Ascending aorta (tissue), 2 donors: ENCODE measurements around the gene PWP2. TPM values are rescaled to one million over a fixed set of nuclear protein-coding genes. Genes with fewer than 3 reads are reported as not detected.

ENCODE experiments used
- DNase-seq, 2 donors: peaks; one replicate each; pipeline ENCODE4 v3.0.0-alpha.2; 2019; ENCODE audit warnings: low spot score in 2 of 2
- H3K27ac ChIP-seq, 2 donors: fragments of 200-600 bp; sonication (generic); one replicate each; pipeline ENCODE4 v1.5.1; 2016 to 2017; ENCODE audit warnings: mild to moderate bottlenecking in 1 of 2
- H3K27me3 ChIP-seq: fragments of 200-600 bp; sonication (generic); one replicate; pipeline ENCODE4 v1.5.1; 2017
- H3K36me3 ChIP-seq, 2 donors: fragments of 200-600 bp; sonication (generic); one replicate each; pipeline ENCODE4 v1.5.1; 2016
- H3K4me1 ChIP-seq, 2 donors: fragments of 200-600 bp; sonication (generic); one replicate each; pipeline ENCODE4 v1.5.1; 2016 to 2017; ENCODE audit warnings: mild to moderate bottlenecking in 1 of 2
- H3K4me3 ChIP-seq, 2 donors: fragments of 200-600 bp; sonication (generic); one replicate each; pipeline ENCODE4 v1.5.1; 2016 to 2017; ENCODE audit warnings: mild to moderate bottlenecking in 1 of 2
- H3K9me3 ChIP-seq, 2 donors: fragments of 200-600 bp; sonication (generic); one replicate each; pipeline ENCODE4 v1.5.1; 2016
- intact Hi-C: fragments of 100-400 bp; cut with DNase I; formaldehyde crosslinking; loops from one replicate; pipeline ENCODE4 v1.15.1; 2023
- total RNA-seq: library from RNA; depleted of rRNA; stranded (reverse); fragments of >200 nt; gene quantifications from one replicate; pipeline ENCODE4 v1.1.0, GENCODE V29; 2016
- TF ChIP-seq, protein P1 (sequence below), 3 experiments: fragments of 200-600 bp in 2 of 3; fragments of 450-650 bp in 1 of 3; sonication (generic) in 2 of 3; IDR thresholded peaks; one replicate each; pipeline ENCODE4 v1.5.1; 2016 to 2019; ENCODE audit warnings: antibody characterized with exemption in 3 of 3, mild to moderate bottlenecking in 1 of 3, moderate library complexity in 1 of 3

Gene PWP2
- total RNA-seq, 1 donor from 2014 or later, result 2.7 TPM

DNA sequence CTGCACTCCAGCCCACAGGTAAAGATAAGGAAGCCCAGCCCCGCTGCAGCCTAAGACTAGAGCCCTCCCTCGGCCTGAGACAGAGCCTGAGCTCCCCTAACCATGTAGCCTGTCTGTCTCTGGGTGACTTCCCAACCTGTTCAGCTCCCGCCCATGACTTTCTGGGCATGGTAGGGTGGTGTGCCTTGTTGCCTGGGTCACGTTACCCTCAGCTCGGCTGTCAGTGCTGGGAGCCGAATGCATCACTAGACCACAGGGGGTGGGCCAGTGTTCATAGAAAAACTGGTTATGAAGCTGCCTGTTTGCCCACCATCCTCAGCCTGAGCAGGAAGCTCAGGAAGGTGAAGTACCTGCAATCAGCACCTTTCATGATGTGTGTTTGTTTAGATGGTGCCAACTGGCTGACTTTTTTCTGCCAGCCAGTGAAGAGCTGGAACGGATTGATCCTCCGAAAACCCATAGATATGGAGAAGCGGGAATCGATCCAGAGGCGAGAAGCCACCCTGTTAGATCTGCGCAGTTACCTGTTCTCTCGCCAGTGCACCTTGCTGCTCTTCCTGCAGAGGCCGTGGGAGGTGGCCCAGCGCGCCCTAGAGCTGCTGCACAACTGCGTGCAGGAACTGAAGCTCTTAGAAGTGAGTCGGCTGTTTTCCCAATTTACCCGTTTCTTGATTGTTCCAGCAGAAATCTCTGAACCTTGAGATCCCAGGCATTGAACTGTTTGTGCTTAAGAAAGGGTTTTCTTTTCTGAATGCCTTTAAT, 43.9 kb upstream of the PWP2 start:
- Histone ChIP-seq H3K4me3 (no peak overlapping the region), H3K27ac (no peak overlapping the region), H3K36me3 (peaks cover 40 to 45% of the 10 kb centered on the region in 2 donors), H3K9me3 (no peaks in the 10 kb centered on the region), H3K4me1 (no peaks in the 10 kb centered on the region), H3K27me3 (no peaks in the 10 kb centered on the region)
- peak in 1 of 2 donors; percentile 18 for DNase-seq
- intact Hi-C loops, result no loop called here
- TF ChIP-seq, protein P1, sequence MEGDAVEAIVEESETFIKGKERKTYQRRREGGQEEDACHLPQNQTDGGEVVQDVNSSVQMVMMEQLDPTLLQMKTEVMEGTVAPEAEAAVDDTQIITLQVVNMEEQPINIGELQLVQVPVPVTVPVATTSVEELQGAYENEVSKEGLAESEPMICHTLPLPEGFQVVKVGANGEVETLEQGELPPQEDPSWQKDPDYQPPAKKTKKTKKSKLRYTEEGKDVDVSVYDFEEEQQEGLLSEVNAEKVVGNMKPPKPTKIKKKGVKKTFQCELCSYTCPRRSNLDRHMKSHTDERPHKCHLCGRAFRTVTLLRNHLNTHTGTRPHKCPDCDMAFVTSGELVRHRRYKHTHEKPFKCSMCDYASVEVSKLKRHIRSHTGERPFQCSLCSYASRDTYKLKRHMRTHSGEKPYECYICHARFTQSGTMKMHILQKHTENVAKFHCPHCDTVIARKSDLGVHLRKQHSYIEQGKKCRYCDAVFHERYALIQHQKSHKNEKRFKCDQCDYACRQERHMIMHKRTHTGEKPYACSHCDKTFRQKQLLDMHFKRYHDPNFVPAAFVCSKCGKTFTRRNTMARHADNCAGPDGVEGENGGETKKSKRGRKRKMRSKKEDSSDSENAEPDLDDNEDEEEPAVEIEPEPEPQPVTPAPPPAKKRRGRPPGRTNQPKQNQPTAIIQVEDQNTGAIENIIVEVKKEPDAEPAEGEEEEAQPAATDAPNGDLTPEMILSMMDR (IDR thresholded peaks at IDR 0.05), result no peak

DNA sequence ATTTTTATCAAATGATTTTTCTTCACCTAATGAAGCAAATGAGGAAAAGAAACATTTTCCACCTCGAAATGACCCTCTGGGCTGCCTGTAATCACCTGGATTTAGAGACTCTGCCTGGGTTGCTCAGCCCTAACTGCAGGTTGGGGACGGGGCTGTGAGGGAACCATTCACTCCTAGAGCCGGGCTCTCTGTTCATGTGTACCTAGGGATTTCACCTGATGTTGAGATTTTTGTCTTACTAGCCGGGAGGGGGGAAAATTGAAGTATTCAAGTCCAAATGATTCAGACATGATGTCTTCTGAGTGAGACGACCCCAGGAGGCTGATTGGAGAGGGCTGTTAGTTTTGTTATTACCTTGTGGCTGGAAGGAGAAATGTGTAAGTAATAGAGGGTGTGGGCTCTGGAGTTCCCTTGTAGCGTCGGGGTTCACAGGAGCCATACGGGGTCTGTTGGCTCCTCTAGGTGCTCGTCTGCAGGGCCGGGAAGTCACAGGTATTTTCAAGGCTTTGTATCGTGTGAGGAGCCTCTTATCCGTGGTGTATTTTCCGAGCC, 42.3 kb upstream of the PWP2 start:
- H3K4me1 ChIP-seq, result no peaks in the 10 kb centered on the region
- H3K36me3 ChIP-seq, result peaks cover 35 to 36% of the 10 kb centered on the region in 2 donors
- intact Hi-C loops, result no loop called here
- H3K9me3 ChIP-seq, result no peaks in the 10 kb centered on the region
- H3K27ac ChIP-seq, result no peak overlapping the region
- H3K27me3 ChIP-seq, result no peaks in the 10 kb centered on the region
- peak in 1 of 2 donors; percentile 37 for DNase-seq
- TF ChIP-seq, protein P1 (IDR thresholded peaks at IDR 0.05), result no peak
- no peak overlapping the region for H3K4me3 ChIP-seq

DNA sequence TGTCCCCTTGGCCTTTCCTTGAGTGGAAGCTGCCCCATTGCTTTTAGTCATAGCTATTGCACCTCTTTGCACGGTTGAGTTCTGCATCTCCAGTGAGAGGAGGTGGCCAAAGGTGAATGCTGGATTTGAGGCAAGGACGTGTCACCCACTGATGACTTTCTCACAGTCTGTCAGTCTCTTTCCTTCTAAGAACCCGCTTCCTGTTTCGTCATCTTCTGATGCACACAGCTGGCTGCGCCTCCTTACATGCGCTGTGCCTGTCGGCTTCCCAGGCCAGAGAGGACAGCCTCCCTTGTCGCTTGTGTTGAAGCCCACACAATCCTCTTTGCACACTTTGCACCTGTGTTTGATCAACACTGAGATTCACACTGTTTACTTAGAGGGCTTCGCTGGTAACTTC, 41.8 kb upstream of the PWP2 start:
- Histone ChIP-seq H3K27ac (no peak overlapping the region), H3K4me1 (no peaks in the 10 kb centered on the region), H3K27me3 (no peaks in the 10 kb centered on the region), H3K4me3 (no peak overlapping the region), H3K9me3 (no peaks in the 10 kb centered on the region), H3K36me3 (peaks cover 32 to 34% of the 10 kb centered on the region in 2 donors)
- intact Hi-C loops, result no loop called here
- TF ChIP-seq, protein P1 (IDR thresholded peaks at IDR 0.05), result no peak
- peak in 1 of 2 donors; percentile 32 for DNase-seq

DNA sequence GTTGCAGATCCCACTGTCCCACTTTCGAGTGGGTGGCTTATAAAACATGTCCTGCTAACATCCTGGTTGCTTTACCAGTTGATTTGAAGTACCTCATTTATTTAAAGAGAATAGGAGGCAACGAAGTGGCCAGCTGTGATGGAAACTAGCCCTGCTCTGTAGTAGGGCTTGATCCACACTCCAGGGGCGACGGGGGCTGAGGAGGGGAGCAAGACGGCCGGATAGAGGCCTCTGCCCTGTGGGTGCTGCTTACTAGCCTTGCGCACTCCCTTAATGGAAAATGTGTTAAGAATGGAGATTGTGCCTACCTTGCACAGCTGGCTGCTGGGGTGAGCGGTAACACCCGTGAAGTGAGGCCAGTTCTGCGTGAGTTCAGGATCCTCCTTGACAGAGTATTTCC, 41.1 kb upstream of the PWP2 start:
- TF ChIP-seq, protein P1 (IDR thresholded peaks at IDR 0.05), result no peak
- peaks cover 32 to 35% of the 10 kb centered on the region in 2 donors for H3K36me3 ChIP-seq
- intact Hi-C loops, result no loop called here
- no peak overlapping the region for H3K27ac ChIP-seq
- no peaks in the 10 kb centered on the region for H3K9me3 ChIP-seq
- H3K27me3 ChIP-seq, result no peaks in the 10 kb centered on the region
- H3K4me3 ChIP-seq, result no peak overlapping the region
- H3K4me1 ChIP-seq, result no peaks in the 10 kb centered on the region
- DNase-seq, result peak in 1 of 2 donors; percentile 31

DNA sequence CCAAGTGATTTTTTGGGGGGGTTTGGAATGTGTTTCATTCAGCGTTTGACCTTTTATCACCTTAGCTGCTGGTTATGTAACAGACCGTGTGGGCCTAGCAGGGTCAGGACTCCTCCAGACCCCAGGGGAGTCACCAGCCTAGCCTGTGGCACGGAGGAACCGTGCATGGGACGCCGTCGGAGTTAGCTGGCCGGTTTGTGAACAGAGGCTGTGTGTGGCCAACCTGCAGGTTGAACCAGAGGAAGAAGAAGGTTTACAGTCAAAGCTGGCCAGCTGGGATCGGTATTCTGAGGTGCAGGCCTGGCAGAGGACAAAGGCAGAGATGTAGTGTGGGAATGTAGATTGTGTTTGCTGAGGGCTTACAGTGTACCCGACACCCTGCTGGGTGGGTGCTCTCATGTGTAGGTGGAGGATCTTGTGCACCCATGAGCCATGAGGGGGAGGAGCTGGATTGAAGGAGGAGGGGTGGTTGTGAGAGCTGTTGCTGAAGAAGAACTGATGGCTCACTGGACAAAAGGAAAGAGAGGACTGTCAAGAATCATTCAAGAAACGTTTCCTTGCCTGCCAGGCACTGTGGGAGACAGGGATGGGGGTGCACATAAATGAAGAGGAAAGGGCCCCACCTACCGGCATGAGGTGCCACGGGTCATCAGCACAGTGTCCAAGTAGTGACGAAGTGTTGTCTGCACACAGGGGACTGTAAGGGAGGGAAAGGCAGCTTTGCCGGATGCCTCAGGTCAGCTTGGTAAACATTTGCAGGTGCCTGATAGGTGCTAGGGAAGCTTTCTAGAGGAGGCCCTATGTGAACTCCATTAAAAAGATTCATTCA, 40.0 kb upstream of the PWP2 start:
- no peaks in the 10 kb centered on the region for H3K27me3 ChIP-seq
- intact Hi-C loops, result no loop called here
- peaks cover 41 to 43% of the 10 kb centered on the region in 2 donors for H3K36me3 ChIP-seq
- no peak overlapping the region for H3K27ac ChIP-seq
- TF ChIP-seq, protein P1 (IDR thresholded peaks at IDR 0.05), result no peak
- H3K4me3 ChIP-seq, result no peak overlapping the region
- no peaks in the 10 kb centered on the region for H3K4me1 ChIP-seq
- DNase-seq, result peak in 1 of 2 donors; percentile 38
- no peaks in the 10 kb centered on the region for H3K9me3 ChIP-seq
